HG03575 (cell line): ENCODE data around the gene KCNMA1.

ENCODE experiments used
- ATAC-seq: cut with Tn5 transposase; IDR thresholded peaks from one replicate; pipeline ENCODE4 v1.9.1; 2021; ENCODE audit not compliant: unreplicated experiment, insufficient number of reproducible peaks, low FRiP score; ENCODE audit errors: extremely low read depth

The KCNMA1 gene

GRCh38 chr10:77638321-77639101 lies 903 bp upstream of the KCNMA1 start:
- no peak for ATAC-seq

GRCh38 chr10:77636967-77637531 lies 559 bp downstream of the KCNMA1 start:
- no peak for ATAC-seq

GRCh38 chr10:77636282-77636966 lies 1.2 kb downstream of the KCNMA1 start:
- no peak for ATAC-seq

GRCh38 chr10:77635402-77636227 lies 2.0 kb downstream of the KCNMA1 start:
- no peak for ATAC-seq

GRCh38 chr10:77634939-77635338 lies 2.7 kb downstream of the KCNMA1 start:
- ATAC-seq, result no peak

- ATAC-seq, result no peak
These were observed 4.2 kb downstream of the KCNMA1 start for GRCh38 chr10:77633376-77633775.

GRCh38 chr10:77631241-77631640 lies 6.4 kb downstream of the KCNMA1 start:
- no peak for ATAC-seq

GRCh38 chr10:77630507-77630848 lies 7.1 kb downstream of the KCNMA1 start:
- ATAC-seq, result no peak

GRCh38 chr10:77629775-77630506 lies 7.7 kb downstream of the KCNMA1 start:
- ATAC-seq, result no peak

GRCh38 chr10:77628906-77629730 lies 8.5 kb downstream of the KCNMA1 start:
- ATAC-seq, result no peak

GRCh38 chr10:77626266-77626935 lies 11.2 kb downstream of the KCNMA1 start:
- ATAC-seq, result no peak

- no peak for ATAC-seq
These were observed 12.2 kb downstream of the KCNMA1 start for GRCh38 chr10:77625379-77625778.

GRCh38 chr10:77622889-77623291 lies 14.7 kb downstream of the KCNMA1 start:
- ATAC-seq, result no peak

- ATAC-seq, result no peak
These were observed 16.9 kb downstream of the KCNMA1 start for GRCh38 chr10:77620731-77621130.

GRCh38 chr10:77619964-77620703 lies 17.5 kb downstream of the KCNMA1 start:
- no peak for ATAC-seq

- ATAC-seq, result no peak
These were observed 19.5 kb downstream of the KCNMA1 start for GRCh38 chr10:77618117-77618516.

- no peak for ATAC-seq
These were observed 20.8 kb downstream of the KCNMA1 start for GRCh38 chr10:77616766-77617165.
